GM19025 (cell line): ENCODE data around the gene DPCD.
"Not testable (repeated sequence)": the region's sequence is repeated elsewhere in the genome, so short reads cannot be mapped to it uniquely, and the experiment has no call there.

ENCODE experiments used
- ATAC-seq: cut with Tn5 transposase; IDR thresholded peaks from one replicate; pipeline ENCODE4 v1.9.1; 2021; ENCODE audit warnings: mild to moderate bottlenecking, low read depth, moderate library complexity; ENCODE audit not compliant: unreplicated experiment

The DPCD gene

GRCh38 chr10:101617102-101617823, 29.1 kb downstream of the DPCD start:
- no peak for ATAC-seq

- ATAC-seq: no peak
Observed at GRCh38 chr10:101617824-101618568, 29.9 kb downstream of the DPCD start.

- no peak for ATAC-seq
Observed at GRCh38 chr10:101618871-101619270, 30.8 kb downstream of the DPCD start.

DNA sequence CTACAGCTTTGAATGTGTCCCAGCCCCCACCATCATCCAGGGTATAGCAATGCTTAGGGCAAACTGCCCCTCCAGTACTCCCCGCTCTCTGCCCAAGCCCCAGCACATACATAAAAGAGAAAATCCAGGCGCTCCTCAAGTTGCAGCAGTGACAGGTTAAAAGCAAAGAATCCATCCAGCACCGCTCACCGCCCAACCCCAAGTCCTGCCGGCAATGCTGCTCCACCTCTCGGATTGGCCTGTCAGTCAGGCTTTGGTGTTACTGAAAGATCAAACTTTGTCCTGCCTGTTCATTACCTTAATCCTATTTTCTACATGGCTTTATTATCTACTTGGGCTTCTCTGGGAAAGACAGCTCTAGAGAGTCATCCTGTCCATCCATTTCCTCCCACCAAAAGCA, 31.9 kb downstream of the DPCD start:
- no peak for ATAC-seq

- no peak for ATAC-seq
Observed at GRCh38 chr10:101623528-101623927, 35.4 kb downstream of the DPCD start.

- no peak for ATAC-seq
Observed at GRCh38 chr10:101624526-101625102, 36.5 kb downstream of the DPCD start.

- ATAC-seq: no peak
Observed at GRCh38 chr10:101625821-101626412, 37.8 kb downstream of the DPCD start.

GRCh38 chr10:101629837-101630632, 41.9 kb downstream of the DPCD start:
- no peak for ATAC-seq

DNA sequence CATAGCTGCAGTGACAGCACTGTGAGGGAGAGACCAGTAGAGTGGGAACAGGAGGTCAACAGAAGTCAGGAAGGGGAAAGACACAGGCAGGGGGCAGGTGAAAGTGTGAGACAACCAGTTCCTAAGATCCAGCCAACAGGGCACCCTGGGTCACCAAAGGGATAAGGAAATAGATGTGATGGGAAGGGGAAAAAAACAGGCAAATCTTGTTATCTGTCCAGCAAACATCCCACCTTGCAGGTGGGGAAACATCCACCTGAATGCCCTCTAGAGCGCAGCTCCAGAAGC, 42.5 kb downstream of the DPCD start:
- ATAC-seq: no peak

DNA sequence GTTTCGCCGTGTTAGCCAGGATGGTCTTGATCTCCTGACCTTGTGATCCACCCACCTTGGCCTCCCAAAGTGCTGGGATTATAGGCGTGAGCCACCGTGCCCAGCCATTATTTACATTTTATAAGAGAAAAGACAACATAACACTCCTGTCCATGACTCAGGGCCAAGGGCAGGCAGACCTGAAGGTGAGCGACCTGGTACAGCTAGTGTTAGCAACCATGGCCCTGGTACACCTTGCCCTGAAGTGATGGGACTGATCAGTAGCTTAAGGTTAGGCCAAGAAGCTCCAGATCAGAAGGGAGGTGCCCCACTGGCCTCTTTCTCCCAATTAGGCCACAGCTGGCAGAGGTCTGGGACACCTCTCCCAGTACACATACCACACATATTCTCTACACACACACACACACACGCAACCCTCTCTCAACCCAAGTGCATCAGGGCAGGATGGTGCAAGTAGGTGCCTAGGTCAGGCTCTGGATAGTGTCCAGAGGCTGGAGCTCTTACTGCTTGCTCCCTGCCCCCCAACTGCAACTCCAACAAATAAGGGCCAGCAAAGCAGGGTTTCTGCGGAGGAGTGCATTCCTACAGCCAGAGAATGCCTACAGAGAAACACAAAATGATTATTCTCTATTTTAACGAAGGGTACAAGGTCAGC, 43.8 kb downstream of the DPCD start:
- no peak for ATAC-seq

GRCh38 chr10:101633510-101633909, 45.4 kb downstream of the DPCD start:
- not testable (repeated sequence) for ATAC-seq

DNA sequence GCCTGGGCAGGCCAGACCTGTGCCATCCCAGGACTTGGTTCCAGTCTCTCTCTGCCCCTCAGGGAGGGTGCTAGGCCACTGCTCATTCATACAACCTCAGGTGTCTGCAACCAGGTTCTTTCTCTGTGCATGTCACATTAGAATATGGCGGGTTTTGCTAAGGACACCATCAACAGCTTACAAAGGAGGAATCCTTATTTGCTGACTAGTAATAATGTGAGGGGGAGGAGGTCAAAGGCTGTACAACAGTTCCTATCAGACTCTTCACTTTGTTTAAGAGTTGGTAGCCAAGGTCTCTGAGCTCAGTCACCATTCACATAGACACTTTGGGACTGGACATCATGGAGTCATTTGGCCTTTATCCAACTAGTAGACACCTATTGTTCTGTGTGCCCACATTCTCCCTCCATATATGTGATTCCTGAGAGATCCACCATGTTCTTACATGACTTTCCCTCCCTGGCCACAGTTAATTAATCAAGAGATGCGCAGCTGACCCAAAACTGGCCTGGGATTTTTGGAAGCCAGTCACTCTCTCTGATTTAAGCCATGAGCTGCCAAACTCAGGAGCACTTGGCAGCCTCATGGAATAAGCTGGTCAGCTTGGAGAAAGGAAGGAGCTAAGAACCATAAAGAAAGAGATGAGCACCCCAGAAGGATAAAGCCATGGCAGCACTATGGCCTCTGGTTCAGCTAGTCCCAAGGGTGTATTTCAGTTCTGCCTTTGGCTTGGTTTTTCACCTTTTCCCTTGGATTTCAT, 51.2 kb downstream of the DPCD start:
- ATAC-seq: no peak

DNA sequence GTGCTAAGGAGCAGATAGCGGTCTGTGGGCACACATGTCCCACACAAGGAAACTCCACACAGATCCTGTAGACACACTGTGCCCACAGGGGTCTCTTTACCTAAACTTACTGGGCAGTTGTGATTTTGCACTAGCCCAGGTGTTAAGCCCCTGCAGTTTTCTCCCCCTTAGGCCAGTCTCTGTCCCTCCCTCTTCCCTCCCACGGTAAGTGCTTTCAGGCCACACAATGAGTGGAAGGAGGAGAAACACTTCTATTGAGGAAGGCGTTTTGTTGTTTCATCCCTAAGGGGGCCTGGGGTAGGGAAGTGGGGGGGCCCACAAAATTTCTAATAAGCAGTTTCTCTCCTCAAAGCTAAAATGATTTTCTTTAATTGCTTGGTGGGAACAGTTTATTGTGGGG, 55.4 kb downstream of the DPCD start:
- no peak for ATAC-seq

GRCh38 chr10:101644002-101644401, 55.9 kb downstream of the DPCD start:
- ATAC-seq: no peak

- ATAC-seq: no peak
Observed at GRCh38 chr10:101645659-101646058, 57.5 kb downstream of the DPCD start.

DNA sequence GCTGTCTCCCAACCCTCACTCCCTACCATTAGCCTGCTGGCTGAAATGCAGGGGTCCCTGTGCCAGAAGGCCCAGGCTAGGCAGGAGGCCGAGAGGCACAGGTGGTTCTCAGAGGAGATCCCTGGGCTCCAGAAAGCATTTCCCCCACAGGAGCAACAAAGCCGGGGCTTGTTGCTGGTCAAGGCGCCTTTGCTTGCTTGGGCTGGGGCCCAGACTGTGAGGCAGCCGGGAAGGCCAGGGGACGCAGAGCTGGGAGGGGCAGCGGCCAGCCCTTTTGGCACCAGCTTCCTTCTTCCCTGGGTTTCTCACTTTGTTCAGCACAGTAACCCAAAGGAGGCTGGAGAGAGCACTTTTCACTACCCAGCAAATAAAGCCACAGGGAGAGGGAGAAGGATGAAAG, 58.2 kb downstream of the DPCD start:
- ATAC-seq: no peak

DNA sequence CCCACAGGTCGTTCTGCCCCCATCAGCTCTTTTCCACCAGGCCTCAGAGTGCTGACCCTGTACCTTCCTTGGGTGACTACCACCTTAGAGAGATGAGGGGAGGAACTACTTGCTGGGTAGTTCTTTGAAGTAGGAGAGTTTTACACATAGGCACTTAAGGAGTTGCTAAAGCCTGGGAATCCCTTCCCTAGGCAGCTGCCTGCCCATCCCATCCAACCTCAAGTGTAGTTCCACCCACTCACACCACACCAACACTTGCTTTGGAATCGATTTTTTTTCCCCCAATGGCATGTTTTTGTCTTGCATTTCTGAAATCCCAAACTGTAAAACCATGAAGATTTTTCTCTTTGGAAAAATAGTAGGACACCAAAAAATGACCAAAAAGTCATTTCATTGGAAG, 59.1 kb downstream of the DPCD start:
- ATAC-seq: no peak

DNA sequence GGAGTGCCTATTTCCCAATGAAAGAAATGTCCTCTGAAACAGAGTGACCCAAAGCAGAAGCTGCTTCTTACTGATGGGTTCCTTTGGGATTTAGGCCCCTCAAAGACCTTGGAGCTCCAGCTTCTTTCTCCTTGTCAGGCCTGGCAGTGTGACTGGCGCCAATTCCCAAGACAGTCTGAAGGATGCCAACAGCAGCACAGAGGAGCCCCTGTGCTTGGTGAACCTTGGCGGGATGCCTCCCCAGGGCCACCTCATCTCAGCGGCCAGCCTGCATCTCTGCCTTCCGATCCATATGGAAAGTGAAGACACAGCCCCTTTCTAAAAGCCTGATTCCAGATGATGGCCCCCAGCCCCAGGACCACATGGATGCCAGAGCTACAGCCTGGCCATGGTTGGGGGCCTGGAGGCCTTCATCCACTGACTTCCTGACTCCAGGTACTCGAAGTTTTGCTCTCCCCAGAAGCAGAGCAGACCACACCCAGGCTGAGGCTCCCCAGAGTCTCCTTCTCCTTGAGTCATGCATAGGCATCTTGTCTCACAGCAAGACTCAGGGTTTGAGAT, 61.5 kb downstream of the DPCD start:
- no peak for ATAC-seq

GRCh38 chr10:101650863-101651262, 62.7 kb downstream of the DPCD start:
- no peak for ATAC-seq
